D341Med (cell line): Measurements from ENCODE around the gene ACTBL2.
A peak's percentile ranks its signal among the peaks of the same experiment; 100 is the strongest.
"Not testable (repeated sequence)": the region's sequence is repeated elsewhere in the genome, so short reads cannot be mapped to it uniquely, and the experiment has no call there.

ENCODE experiments used
- DNase-seq: peaks from one replicate; pipeline ENCODE4 v3.0.0; 2012; ENCODE audit warnings: low spot score

ACTBL2 gene

DNA sequence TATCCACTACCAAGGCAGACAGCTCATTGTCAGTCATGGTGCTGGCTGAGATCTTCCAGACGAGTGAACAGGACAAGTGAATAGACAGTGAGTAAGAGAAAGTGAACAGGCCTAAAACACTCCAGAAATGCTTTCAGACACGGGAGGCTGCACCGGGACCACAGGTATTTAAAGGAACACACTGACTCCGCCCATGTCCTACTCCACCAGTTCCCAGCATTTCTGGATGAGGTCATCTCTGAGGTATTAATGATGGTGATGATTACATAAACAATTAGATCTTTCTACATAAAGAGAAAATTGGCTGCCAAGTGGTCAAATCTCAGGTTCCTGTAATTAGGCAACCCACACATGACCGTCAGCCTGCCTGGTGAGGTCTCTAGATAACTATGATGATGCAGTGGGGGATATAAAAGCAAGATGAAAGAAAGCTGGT lies at the start of gene ACTBL2:
Gene ACTBL2, minus strand, starts transcription at position 141 of the 436 bp plus-strand sequence. Its CDS starts 104 bp downstream, at position 37.
- DNase-seq = no peak

DNA sequence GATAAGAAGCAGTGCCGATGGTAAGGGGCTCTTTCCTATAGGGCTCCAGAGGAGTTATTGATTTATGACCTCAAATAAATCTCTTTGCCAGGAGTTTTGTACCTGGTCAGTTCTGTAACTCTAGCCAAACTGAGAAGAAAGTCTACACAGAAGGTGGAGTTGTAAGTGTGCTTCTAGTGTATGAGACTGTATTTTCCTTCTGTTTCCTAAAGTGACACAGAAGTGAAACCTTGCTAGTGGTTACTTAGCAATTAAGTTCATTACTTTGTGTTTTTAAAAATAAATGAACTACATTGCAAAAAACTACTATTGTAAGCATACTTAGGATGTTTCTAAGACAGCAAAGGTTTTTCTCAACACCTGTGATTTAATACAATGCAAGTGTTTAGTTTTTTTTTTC lies 48.7 kb upstream of the ACTBL2 start:
- no peak for DNase-seq

DNA sequence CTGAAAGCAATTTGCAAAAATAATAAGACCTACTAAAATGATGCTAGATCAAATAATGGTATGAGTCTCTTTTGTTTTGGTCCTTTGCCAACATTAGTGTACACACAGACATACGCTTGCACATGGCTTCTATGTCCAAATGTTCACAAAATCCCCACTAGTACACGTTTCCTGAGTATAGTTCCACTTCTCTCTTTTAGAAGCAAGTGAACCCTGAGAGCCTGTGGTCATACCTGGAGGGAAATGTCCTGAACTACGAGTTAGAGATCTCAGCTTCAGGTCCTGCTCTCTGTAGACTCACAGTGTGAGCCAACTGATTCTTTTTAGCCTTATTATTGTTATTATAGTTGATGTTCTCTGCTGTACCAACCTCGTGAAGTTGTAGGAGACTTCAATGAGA lies 47.3 kb upstream of the ACTBL2 start:
- no peak for DNase-seq

DNA sequence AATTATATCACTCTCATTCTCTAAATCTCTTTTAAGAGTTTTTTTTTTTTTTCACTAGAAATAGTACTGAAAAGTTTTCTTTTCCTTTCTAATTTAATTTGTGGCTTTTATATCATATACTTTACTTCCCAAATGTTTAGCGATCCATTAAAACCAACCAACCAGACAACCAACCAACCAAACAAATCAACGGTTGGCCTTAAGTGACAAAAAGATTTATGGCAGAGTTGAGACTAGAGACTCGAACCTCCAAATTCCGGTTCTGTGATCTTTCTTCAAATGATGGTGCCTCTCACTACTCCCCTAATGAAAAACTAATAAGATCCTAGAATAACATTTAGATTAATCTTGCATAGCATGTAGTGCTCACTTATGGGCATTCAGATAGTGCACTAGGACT lies 45.3 kb upstream of the ACTBL2 start:
- no peak for DNase-seq

DNA sequence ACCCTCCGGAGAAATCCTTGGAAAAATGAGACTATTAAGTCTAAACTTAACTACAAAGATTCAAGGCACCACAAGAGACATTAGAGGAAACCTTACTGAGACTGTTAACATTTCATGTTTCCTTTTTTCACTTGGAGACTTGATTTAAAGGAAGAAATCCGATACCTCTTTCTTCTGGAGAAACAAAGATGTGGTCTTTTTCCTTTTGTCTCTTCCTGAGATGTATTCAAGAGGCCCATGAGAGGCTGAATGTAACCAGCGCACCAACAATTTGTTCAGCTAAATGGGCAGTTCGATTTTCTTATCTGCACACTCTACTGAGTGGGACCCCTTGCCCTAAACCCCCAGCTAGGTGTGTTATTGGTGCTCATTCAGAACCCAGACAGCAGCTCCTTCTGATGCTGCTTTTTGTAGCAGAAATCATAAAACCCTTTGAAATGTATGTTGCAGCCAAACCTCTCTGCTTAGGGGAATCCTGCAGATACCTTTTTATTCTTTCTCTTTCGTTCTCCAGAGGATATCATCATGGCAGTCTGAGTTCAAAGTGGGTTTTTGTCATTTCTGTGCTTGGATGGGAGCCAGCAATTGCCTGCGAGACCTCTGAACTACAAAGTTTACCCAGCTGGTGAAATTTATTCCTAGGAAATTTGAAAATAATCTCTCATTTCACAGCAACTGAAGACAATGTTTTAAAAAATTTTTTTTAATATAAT lies 41.9 kb upstream of the ACTBL2 start:
- DNase-seq = no peak

DNA sequence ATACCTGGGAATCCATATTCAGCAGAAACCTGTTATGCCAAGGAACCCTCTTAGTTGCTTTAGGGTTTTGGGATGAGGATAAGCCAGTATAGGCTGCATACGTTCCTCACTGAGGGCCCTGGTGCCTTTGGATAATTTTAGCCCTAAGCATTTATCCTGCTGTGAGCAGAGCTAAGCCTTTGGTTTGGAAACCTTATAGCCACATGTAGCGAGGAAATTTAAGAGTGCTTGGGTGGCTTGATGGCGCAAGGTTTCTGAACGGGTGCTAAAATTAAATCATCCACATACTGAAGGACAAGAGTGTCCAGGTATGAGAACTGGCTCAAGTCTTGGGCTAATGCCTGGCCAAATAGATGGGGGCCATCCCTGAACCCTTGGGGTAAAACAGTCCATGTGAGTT lies 39.9 kb upstream of the ACTBL2 start:
- DNase-seq = not testable (repeated sequence)

DNA sequence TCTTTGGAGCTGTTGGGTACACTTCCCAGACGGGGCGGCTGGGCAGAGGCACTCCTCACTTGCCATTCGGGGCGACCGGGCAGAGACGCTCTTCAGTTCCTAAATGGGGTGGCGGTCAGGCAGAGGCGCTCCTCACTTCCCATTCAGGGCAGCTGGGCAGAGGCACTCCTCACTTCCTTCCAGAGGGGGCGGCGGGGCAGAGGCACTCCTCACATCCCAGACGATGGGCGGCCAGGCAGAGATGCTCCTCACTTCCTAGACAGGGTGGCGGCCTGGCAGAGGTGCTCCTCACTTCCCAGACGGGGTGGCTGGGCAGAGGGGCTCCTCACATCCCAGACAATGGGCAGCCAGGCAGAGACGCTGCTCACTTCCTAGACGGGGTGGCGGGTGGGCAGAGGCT lies 35.8 kb upstream of the ACTBL2 start:
- DNase-seq = not testable (repeated sequence)

DNA sequence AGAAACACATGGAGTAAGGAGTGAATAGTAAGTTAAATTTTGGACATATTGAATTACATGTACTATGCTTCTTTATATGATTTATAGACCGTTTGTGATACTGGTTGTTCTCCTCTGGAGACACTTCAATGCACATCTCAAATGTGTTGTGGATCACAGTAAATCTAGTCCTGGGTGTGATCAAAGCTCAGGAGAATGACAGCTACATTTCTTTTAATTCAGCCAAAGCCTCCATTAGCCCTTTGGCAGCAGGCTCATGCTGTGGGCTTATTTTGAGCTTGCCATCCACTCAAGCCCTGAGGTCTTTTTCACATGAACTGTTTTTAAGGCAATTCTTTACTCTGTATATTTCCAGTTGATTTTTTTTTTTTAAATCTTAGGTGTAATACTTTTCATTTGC lies 34.6 kb upstream of the ACTBL2 start:
- DNase-seq = no peak

DNA sequence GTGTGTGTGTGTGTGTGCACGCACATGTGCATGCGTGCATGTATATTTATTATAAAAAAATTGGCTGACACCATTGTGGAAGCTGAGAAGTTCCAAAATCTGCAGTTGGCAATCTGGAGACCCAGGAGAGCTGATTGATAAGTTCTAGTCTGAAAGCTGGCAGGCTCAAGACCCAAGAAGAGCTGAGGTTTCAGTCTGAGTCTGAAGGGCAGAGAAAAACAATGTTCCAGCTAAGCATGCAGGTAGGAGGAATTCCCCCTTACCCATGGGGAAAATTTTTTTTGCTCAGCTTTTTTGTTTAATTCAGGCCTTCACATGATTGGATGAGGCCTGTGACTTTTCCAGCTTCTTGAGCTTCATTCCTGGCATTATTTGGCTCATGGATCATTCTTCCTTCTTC lies 31.2 kb upstream of the ACTBL2 start:
- DNase-seq = no peak

DNA sequence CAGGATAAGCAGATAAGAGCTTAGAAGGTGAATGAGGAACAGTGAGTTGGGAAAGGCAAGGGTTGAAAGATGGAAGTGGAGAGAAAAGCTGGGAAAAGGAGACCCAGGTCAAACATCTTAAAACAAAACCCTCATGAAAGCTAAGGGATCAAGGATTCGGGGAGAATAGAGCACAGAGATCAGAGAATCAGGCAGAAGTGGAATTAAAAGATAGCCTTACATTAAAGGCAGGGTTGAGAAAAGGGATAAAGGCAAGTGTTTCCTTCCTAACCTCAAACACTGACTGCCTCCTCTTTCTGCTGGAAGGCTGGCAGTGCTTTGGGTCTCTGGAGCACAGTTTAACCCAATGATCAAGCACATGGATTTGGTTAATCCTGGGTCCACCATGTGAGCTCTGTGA lies 28.7 kb upstream of the ACTBL2 start:
- DNase-seq = no peak

DNA sequence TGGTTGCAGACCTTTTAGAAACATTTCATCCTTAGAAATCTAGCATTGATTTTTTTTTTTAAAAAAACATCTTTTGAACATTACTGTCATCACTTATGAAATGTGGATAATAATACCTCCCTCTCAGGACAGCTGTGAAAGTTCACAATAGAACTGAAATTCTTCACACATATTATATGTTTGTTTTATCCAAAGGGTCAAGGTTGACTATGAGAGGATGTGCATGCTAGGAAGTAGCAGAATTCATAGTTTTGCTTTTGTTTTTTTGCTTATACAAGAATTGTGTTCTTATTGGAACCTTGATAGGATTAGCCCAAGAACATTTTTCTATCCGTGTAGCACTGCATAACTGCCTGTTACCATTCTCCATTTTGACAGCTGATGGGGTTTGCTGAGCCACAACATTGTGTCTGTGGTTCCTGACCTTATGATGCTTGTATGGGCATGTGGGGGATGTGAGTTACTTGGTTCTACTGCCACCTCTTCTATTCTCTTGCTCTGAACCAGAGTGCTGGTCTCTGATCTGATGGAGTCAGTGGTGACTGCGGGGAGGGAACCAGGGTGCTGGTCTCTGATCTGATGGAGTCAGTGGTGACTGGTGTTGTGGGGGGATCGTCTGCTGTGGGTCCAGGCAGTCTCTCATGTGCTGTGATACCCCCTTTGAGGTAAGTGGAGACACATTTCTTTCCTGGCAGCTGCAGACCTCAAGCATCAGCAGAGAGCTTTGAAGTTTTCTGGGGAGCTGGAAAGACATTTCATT lies 27.1 kb upstream of the ACTBL2 start:
- DNase-seq = no peak

DNA sequence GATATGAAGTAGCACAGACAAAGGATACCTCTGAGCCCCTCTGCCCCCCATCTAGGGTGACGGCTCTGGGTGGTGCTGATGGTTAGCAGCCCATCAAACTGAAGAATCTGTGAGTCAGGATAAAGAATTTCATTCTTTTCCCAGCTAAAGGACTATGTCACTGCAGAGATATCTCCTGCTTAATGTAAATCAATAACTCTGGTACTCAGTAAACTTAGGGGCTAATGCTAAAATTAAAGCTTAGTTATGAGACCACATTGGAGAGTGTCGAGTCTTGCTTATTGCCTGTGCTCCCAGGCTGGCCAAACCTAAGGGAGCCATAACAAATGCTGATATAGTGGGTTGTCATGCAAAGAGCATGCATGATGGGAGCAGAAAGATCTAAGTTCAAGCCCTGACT lies 25.6 kb upstream of the ACTBL2 start:
- no peak for DNase-seq

DNA sequence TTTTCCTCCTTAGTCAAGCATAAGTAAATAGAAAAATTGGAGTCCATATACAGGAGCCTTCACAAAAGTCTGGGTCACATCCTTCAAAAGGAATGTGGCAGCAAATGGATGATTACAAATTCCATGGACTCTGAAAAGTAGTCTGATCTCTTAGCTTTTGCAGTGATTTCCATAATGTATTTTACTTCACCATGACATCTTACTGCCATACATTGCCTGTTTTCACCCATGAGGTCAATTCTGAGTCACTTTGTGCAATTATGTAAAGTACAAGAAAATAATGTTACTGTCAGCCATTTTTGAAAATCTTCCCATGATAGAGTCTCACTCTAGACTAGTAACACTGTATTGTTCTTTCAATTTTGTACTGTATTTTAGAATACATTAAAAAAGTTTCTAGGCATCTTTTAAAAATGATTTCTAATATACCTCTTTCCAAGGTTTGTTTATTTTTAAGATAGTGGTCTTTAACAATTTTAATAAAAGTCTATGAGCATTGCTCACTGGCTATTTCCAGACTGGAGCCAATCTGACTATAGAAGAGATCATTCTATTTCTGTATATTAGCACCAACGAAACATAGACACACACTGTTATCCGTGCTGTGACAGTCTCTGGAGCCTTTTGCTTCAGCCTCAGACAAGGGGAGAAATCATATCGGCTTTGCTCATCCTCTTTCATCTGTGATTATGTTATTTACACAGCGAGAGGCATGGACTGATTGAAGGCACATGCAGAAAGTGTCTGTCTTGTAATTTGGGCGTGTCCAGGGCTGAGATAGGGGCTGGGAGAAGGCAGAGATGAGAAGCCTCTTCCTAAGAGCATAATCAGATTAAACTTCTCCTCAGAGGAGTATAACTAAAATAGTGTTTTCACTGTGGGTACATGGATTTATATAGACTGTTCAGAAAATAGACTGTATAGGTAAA lies 22.9 kb upstream of the ACTBL2 start:
- peak; percentile 47 for DNase-seq

DNA sequence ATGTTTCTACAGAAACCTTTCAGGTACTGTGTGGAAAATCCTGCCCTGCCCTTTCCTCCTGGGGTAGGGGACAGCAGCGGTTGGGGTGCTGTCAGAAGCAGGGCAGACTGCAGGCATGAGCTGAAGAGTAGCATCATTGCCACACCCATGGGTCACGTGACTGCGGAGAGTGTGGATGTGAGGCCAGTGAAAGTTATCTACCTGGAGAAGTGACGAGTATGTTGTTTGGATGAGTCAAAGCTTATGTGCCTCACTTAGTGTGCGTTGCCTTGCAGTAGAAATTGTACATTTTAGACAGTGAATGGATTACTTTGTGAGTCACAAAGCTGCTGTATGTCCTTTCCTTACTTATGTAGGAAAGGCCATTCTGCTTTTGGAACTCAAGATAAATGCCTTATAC lies 21.7 kb upstream of the ACTBL2 start:
- no peak for DNase-seq

DNA sequence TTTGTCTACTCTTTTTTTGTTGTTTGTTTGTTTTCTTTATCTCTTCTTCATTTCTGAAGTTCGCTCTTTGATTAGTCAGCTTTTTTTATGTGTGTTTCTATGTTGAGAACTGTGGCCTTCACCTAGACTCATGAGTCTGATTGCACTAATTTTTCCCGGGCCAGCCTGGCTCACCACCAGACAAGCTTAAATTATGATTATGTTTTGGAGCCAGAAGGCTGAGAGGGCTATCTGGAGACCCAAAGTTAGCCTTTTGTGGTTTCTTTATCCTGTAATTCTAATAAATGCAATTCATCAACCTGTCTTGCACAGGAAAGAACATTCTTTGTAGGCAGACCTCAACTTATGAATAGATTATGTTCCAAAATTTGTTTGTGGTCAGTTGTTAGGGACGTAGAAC lies 20.8 kb upstream of the ACTBL2 start:
- no peak for DNase-seq

DNA sequence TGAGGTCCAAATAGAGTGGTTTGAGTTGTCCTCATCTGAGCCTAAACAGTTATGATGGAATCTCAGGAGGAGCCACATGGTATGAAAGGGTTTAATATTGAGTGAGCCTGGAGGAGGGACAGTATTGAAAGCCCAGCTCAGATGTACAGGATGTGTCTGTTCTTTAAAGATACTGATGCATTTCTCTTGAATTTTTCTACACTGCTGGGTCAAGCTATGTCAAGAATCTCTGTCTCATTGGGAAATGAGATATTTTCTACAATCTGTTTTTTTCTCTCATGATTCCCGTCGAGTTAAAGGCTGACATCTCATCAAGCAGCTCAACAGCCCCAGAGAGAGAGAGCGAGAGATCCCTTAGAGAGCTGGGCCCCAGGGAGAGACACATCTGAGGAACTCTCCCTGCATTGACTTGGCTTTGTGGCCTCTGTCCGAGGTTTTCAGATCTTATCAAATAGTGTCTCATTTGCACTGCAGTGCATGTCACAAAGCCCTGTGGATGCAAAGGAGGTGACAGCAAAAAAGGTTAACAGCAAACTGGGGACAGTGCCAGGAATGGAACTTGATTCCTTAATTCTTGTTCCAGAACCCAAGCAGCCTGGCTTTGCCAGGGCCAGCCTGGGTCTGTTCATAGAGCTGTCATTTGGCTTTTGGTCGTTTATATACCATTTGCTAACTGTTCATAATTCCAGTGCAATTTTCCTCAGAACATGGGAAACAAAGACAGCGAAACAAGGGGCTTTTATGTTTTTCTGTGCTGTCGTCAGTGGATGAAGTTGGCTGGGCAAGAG lies 19.0 kb upstream of the ACTBL2 start:
- DNase-seq = no peak

DNA sequence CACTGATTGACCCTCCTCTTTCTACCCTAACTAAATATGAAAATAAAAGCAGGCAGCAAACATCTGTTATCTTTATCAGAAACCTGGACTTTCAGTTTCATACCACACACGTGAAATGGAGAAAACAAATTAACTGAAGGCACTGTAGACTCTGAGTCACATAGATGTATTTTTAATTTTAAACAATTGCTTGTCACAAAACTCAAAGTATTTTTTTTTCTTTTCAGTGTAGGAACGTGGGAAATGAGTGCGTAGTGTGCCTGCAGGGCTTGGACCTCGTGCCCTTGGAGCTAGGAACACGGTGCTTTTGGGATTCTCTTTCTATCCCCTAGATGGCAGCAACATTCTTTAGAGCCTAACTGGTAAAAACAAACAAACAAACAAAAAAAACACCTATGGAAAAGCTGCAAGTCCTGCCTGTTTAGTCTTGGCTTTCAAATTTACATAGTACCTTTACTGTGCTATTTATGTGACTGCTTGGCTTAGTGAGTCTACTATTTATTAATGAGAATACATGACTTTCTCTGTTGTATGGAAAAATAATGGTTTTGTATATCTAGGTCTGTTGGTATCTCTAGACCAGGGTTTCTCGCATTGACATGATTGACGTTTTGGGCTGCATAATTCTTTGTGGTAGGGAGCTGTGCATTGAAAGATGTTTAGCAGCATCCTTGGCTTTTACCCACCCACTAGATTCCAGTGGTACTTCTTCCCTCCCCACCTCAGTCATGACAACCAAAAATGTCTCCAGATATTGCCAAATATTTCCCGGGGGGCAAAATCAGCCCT lies 16.8 kb upstream of the ACTBL2 start:
- peak; percentile 56 for DNase-seq

DNA sequence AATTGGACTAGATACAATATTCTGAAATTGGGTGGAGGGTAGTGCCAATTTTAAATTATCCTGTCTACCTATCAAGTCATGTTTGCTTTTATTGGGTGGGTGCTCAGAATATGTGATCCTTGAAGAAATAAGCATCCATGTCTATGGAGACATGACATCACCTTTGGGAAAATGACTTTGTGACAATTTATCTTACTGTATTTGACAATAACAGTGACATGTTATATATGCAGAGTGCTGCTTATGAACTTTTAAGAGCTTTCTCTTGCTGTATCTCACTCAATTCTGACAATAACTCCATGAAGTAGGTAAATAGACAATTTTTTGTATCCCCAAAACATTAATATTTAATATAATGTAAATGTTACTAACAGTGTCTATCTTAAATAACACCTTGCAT lies 15.1 kb upstream of the ACTBL2 start:
- DNase-seq = no peak

DNA sequence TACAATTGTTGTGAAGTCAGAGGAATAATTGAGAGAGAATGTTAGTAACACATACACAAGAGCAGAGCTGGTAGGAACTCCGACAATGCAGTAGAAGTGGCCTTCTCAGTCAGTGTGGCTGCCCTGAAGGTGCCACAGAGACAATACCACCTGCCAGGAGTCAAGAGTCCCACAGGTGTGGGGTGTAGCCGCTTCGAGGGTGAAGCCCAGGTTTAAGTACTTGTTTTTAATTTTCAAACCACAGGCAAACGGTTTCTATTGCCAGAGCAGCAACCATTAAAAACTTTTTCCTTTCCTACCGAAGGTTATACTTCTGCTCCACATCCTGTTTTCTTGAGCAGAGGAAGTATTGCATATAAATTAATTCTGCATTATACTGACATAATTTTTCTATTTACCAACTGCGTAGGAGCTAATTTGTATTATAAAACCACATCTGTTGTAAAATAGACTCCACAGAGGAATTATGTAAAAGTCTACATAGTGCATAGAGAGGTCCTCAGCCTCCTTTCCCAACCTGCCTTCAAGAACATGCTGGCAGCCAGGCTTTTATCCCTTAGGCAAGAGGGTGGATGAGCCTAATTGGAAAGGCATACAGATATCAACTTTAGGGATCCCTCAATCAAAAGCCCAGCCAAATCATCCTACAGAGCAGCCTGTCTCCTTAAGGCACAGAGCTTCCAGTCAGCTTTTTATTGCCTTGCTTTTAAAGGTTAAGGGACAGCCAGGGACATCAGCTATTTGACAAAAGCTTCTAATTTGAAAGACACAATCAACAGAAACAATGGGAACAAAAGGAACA lies 12.9 kb upstream of the ACTBL2 start:
- DNase-seq = no peak
